Common myeloid progenitor, CD34-positive (primary cell): Measurements from ENCODE around the gene ATXN10.
"Not testable (repeated sequence)": the region's sequence is repeated elsewhere in the genome, so short reads cannot be mapped to it uniquely, and the experiment has no call there.

Experiments used
- CTCF ChIA-PET: fragments of 350-600 bp; sonication (Branson Sonifier 250); formaldehyde crosslinking; loops from one replicate; lab custom pipeline; 2021; ENCODE audit warnings: antibody characterized with exemption; lab: Charles Lee
- POLR2A ChIA-PET: fragments of 350-600 bp; sonication (Branson Sonifier 250); formaldehyde crosslinking; loops from one replicate; lab custom pipeline; 2021; ENCODE audit warnings: antibody characterized with exemption; lab: Charles Lee
- DNase-seq, 3 donors: peaks; one replicate each; pipeline versions ENCODE4 v3.0.0 to v3.0.0-alpha.2; 2013
- H3K27ac ChIP-seq, 2 experiments: 1 replicate in 1 of 2; 2 replicates in 1 of 2; pipeline ENCODE4 v1.7.0; 2013; ENCODE audit warnings: inconsistent platforms in 2 of 2, low read length in 2 of 2, mild to moderate bottlenecking in 2 of 2, low read depth in 1 of 2, moderate library complexity in 1 of 2; ENCODE audit not compliant: severe bottlenecking in 2 of 2, insufficient read depth in 1 of 2, poor library complexity in 1 of 2
- H3K27me3 ChIP-seq, 5 experiments: replicated peaks in 2 of 5; 1 replicate in 3 of 5; 2 replicates in 2 of 5; pipeline versions ENCODE4 v1.6.1 to v1.7.0; 2013; ENCODE audit warnings: low read length in 4 of 5, mild to moderate bottlenecking in 2 of 5, moderate library complexity in 2 of 5, inconsistent platforms in 1 of 5; ENCODE audit not compliant: insufficient read depth in 5 of 5, control insufficient read depth in 4 of 5
- H3K36me3 ChIP-seq, 4 experiments: 1 replicate in 2 of 4; 2 replicates in 2 of 4; pipeline versions ENCODE4 v1.6.1 to v1.7.0; 2013; ENCODE audit warnings: low read length in 3 of 4, control low read depth in 1 of 4, mild to moderate bottlenecking in 1 of 4; ENCODE audit not compliant: control insufficient read depth in 4 of 4, insufficient read depth in 4 of 4
- H3K4me1 ChIP-seq, 4 experiments: 1 replicate in 3 of 4; 2 replicates in 1 of 4; pipeline versions ENCODE4 v1.6.1 to v1.7.1; 2013; ENCODE audit warnings: low read length in 3 of 4, mild to moderate bottlenecking in 3 of 4, control low read depth in 1 of 4, inconsistent platforms in 1 of 4, moderate library complexity in 1 of 4; ENCODE audit not compliant: control insufficient read depth in 4 of 4, insufficient read depth in 4 of 4; ENCODE audit errors: control extremely low read depth in 1 of 4
- H3K4me3 ChIP-seq, 7 experiments: 1 replicate in 4 of 7; 2 replicates in 3 of 7; pipeline versions ENCODE4 v1.5.1 to v1.7.0; 2013; ENCODE audit warnings: mild to moderate bottlenecking in 7 of 7, low read length in 6 of 7, moderate library complexity in 6 of 7, inconsistent platforms in 2 of 7, low read depth in 2 of 7, control low read depth in 1 of 7; ENCODE audit not compliant: insufficient read depth in 4 of 7, control insufficient read depth in 1 of 7; ENCODE audit errors: extremely low read depth in 1 of 7
- H3K9me3 ChIP-seq, 5 experiments: 1 replicate in 4 of 5; 2 replicates in 1 of 5; pipeline versions ENCODE4 v1.6.1 to v1.7.1; 2013; ENCODE audit warnings: low read length in 4 of 5, mild to moderate bottlenecking in 2 of 5, inconsistent platforms in 1 of 5, low read depth in 1 of 5, moderate library complexity in 1 of 5; ENCODE audit not compliant: control insufficient read depth in 4 of 5, insufficient read depth in 2 of 5; ENCODE audit errors: control extremely low read depth in 1 of 5
- WGBS: methylation state at CpG from one replicate; pipeline ENCODE4 v1.1.5; 2013; ENCODE audit not compliant: insufficient coverage; 5-methylcytosine and 5-hydroxymethylcytosine counted together

ATXN10 gene

DNA sequence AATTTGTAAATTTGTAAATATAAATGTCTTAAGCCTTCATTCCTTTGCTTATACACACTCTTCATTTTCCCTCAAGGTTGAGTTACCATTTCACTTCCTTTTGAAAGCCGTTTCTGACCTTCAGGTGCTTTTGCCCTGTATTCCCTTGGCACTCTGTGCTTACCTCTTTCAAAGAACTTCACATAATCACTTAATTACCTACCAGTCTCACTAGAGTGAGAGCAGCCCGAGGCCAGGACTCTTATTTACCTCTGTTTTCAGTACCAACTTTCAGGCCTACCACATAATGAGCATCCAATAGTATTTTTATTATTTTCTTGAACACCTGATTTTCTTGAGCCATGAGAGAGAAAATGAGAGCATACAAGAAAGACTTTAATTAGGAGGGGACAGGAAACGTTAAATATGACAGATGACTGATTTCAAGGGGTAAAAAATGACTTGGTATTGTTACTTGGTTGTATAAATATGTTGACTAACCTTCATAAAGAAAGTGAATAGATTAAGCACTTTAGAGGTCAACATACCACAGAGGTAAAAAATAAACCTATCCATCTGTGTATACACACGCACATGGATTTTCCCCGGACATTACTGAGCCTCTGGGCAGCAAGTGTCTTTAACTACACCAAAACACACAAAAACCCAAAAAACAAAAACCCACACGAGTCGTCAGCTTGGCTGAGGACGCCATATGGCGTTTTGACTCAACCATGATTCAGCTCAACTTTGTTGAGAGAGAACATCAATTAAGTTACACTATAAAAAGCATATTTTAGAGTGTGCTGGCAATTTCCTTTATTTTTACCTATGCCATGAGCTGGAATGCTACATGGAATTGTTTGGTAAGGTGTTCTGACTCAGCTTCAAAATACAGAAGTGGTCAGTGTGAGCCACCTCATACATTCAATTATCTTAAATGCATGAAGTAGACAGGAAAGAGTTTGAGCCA lies 7.6 kb downstream of the ATXN10 start:
- CTCF ChIA-PET = interaction anchor here (1.0 kb wide), 1 partner anchor 35 kb away, joined by 4 read pairs; no protein-coding TSS in a partner anchor
- peaks cover 7 to 28% (median 10%) of the 10 kb centered on the region in 4 experiments for H3K4me1 ChIP-seq

DNA sequence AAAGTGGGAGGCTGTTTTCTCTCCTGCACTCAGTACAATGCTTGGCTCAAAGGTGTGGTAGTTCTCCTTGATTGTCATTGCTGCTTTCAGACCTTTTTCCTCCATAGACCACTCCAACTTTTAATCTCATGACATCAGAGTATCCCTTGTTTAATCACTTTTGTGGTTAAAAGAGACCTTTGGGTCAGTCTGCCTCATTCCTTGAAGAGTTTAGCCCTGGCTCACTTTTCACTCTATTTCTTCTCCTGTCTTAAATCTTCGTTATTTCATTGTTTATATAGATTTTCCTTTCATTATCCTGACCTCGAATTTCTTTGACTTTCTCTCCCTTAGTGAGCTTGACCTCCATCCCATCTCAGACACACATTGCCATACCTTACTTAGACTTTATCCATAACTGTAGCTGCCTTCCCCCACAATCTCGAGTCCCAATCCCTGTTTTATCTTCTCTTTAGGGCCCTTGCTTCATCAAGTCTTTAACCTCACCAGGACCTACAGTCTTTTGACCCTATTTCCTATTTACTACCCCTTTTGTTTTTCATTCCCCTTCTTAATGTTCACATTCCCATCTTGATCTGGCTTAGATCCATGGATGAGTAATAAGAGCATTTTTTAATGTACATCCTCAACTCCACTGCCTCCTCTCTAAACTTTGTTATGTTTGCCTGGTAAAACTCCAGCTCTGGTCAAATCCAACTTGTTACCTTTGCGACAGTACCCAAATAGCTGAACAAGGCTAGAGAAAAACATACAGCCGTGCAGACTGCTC lies 9.5 kb downstream of the ATXN10 start:
- POLR2A ChIA-PET = no interaction called here
- Histone ChIP-seq H3K36me3 (peaks cover 0 to 2% (median 0%) of the 10 kb centered on the region in 4 experiments), H3K27me3 (no peaks in the 10 kb centered on the region), H3K9me3 (no peaks in the 10 kb centered on the region), H3K27ac (no peak overlapping the region), H3K4me1 (peaks cover 12 to 40% (median 16%) of the 10 kb centered on the region in 4 experiments), H3K4me3 (no peak overlapping the region)
- CTCF ChIA-PET = interaction anchor here (0.9 to 1.2 kb wide), 2 partner anchors 12 to 33 kb away, joined by 3 read pairs; no protein-coding TSS in a partner anchor
- 95% methylated on average over 5 of the region's 5 CpGs for WGBS
- no peak for DNase-seq

More for the DNA sequence above, 7.6 kb downstream of the ATXN10 start:
- no peak overlapping the region for H3K4me3 ChIP-seq
- WGBS = 100% methylated on average over 4 of the region's 9 CpGs
- DNase-seq = no peak
- POLR2A ChIA-PET = no interaction called here
- no peak overlapping the region for H3K27ac ChIP-seq
- no peaks in the 10 kb centered on the region for H3K9me3 ChIP-seq
- peaks cover 0 to 2% (median 0%) of the 10 kb centered on the region in 4 experiments for H3K36me3 ChIP-seq
- H3K27me3 ChIP-seq = no peaks in the 10 kb centered on the region

DNA sequence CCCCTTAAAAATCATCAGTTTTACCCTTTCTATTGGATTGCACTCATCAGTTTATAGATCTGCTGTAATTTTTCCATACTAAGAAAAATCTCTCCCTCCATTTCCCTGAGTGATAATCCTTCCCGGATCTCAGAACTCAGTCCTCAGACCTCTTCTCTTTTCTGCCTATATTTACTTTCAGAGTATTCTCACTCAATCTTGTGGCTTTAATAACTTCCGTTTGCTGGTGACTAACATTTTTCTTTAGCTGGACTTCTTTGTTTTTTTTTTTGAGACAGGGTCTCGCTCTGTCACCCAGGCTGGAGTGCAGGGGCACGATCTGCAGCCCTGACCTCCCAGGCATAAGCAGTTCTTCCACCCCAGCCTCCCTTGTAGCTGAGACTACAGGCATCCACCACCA lies 10.4 kb downstream of the ATXN10 start:
- ChIA-PET POLR2A (no interaction called here), CTCF (interaction anchor here (0.9 to 1.2 kb wide), 2 partner anchors 13 to 34 kb away, joined by 3 read pairs; no protein-coding TSS in a partner anchor)
- no peaks in the 10 kb centered on the region for H3K9me3 ChIP-seq
- H3K36me3 ChIP-seq = peaks cover 0 to 2% (median 0%) of the 10 kb centered on the region in 4 experiments
- H3K4me1 ChIP-seq = peaks cover 12 to 40% (median 16%) of the 10 kb centered on the region in 4 experiments
- no peak overlapping the region for H3K27ac ChIP-seq
- WGBS = 76% methylated on average over 2 of the region's 4 CpGs
- no peak for DNase-seq
- no peak overlapping the region for H3K4me3 ChIP-seq
- H3K27me3 ChIP-seq = no peaks in the 10 kb centered on the region

DNA sequence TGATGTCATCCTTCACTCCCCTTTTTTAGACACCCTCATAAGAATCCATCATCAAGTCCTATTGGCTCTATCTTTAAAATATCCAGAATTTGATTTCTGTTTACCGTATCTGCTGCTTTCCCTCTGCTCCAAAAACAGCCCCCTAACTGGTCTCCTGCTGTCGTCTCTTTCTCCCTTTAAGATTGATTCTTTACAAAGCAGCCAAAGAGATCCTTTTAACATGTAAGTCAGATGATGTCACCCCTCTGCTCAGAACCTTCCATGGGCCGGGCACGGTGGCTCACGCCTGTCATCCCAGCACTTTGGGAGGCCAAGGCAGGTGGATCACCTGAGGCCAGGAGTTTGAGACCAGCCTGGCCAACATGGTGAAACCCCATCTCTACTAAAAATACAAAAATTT lies 11.1 kb downstream of the ATXN10 start:
- peaks cover 12 to 40% (median 16%) of the 10 kb centered on the region in 4 experiments for H3K4me1 ChIP-seq
- CTCF ChIA-PET, H3K36me3 ChIP-seq, H3K27me3 ChIP-seq, H3K9me3 ChIP-seq, H3K4me3 ChIP-seq, H3K27ac ChIP-seq, DNase-seq: not testable (repeated sequence)
- WGBS = 100% methylated on average over 3 of the region's 5 CpGs
- POLR2A ChIA-PET = interaction anchor here (0.6 kb wide), 1 partner anchor 17 kb away, joined by 3 read pairs; no protein-coding TSS in a partner anchor

DNA sequence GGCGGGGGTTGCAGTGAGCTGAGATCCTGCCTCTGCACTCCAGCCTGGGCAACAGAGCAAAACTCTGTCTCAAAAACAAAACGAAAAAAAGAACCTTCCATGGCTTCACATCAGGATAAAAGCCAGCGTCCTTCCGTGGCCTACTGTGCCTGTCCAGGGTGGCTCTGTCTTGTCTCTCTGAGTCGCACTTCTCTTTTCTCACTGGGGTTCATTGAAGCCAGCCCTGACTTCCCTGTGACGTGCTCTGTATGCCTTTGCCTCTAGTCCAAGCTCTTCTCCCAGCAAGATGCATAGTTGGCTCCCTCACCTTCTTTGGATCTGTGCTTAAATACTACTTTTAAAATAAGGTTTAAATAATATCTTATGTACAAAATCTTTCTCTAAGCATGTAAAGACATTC lies 11.6 kb downstream of the ATXN10 start:
- peaks cover 0 to 2% (median 0%) of the 10 kb centered on the region in 4 experiments for H3K36me3 ChIP-seq

DNA sequence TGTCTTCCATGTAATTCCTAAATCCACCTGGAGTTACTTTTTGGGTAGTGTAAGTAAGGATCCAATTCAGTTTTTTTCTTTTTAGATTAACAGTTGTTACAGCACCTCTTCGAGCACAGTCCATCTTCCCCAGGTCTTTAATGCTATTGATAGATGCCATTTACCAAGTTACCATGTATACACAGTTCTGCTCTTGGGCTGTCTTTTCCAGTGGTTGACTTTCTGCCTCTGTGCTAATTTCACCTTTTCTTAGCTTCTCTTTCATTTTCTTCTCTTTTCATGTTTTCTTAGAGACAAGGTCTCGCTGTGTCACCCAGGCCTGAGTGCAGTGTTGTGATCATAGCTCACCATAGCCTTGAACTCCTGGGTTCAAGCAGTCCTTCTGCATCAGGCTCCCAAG lies 12.0 kb downstream of the ATXN10 start:
- Histone ChIP-seq H3K27me3 (no peaks in the 10 kb centered on the region), H3K36me3 (peaks cover 0 to 2% (median 0%) of the 10 kb centered on the region in 4 experiments), H3K4me3 (peak overlapping the region in 2 of 7 experiments; percentile 33 to 45), H3K27ac (peak overlapping the region in 1 of 2 experiments; percentile 44), H3K4me1 (peaks cover 12 to 44% (median 17%) of the 10 kb centered on the region in 4 experiments), H3K9me3 (no peaks in the 10 kb centered on the region)
- WGBS = 100% methylated on average over 2 of the region's 2 CpGs
- no peak for DNase-seq
- CTCF ChIA-PET = interaction anchor here (0.8 kb wide), 1 partner anchor 179 kb away, joined by 4 read pairs; no protein-coding TSS in a partner anchor
- POLR2A ChIA-PET = no interaction called here

More for the DNA sequence above, 11.6 kb downstream of the ATXN10 start:
- H3K4me1 ChIP-seq = peaks cover 12 to 40% (median 16%) of the 10 kb centered on the region in 4 experiments
- 91% methylated on average over 5 of the region's 6 CpGs for WGBS
- no peaks in the 10 kb centered on the region for H3K27me3 ChIP-seq
- no peak overlapping the region for H3K4me3 ChIP-seq
- H3K9me3 ChIP-seq = no peaks in the 10 kb centered on the region
- CTCF ChIA-PET = no interaction called here
- H3K27ac ChIP-seq = no peak overlapping the region
- POLR2A ChIA-PET = interaction anchor here (0.6 kb wide), 1 partner anchor 17 kb away, joined by 3 read pairs; no protein-coding TSS in a partner anchor
- DNase-seq = no peak
